Body of pancreas (tissue), 4 donors: ENCODE measurements around the gene SPRED2.

Experiments used
- POLR2A ChIP-seq, 3 donors: fragments of 450-650 bp; IDR thresholded peaks; one replicate each; pipeline ENCODE4 v1.6.1; 2016; ENCODE audit warnings: antibody characterized with exemption in 3 of 3, mild to moderate bottlenecking in 2 of 3
- TF ChIP-seq, protein P1 (sequence below), 7 experiments: fragments of 450-650 bp in 4 of 7; fragments of 200-600 bp in 3 of 7; sonication (generic) in 3 of 7; IDR thresholded peaks; one replicate each; pipeline ENCODE4 v1.5.1; 2016 to 2019; ENCODE audit warnings: antibody characterized with exemption in 7 of 7

GRCh38 chr2:65403529-65403915 lies 28.9 kb downstream of the SPRED2 start:
- TF ChIP-seq, protein P1, sequence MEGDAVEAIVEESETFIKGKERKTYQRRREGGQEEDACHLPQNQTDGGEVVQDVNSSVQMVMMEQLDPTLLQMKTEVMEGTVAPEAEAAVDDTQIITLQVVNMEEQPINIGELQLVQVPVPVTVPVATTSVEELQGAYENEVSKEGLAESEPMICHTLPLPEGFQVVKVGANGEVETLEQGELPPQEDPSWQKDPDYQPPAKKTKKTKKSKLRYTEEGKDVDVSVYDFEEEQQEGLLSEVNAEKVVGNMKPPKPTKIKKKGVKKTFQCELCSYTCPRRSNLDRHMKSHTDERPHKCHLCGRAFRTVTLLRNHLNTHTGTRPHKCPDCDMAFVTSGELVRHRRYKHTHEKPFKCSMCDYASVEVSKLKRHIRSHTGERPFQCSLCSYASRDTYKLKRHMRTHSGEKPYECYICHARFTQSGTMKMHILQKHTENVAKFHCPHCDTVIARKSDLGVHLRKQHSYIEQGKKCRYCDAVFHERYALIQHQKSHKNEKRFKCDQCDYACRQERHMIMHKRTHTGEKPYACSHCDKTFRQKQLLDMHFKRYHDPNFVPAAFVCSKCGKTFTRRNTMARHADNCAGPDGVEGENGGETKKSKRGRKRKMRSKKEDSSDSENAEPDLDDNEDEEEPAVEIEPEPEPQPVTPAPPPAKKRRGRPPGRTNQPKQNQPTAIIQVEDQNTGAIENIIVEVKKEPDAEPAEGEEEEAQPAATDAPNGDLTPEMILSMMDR (IDR thresholded peaks at IDR 0.05): no peak
- TF ChIP-seq POLR2A (IDR thresholded peaks at IDR 0.05): no peak
